Esophagus squamous epithelium (tissue), 4 donors: ENCODE data around the gene GATA6.

Experiments
- CTCF ChIP-seq, 6 experiments: fragments of 450-650 bp in 4 of 6; fragments of 200-600 bp in 2 of 6; sonication (generic) in 2 of 6; IDR thresholded peaks; one replicate each; pipeline ENCODE4 v1.5.1; 2016 to 2019; ENCODE audit warnings: antibody characterized with exemption in 6 of 6, mild to moderate bottlenecking in 4 of 6, moderate library complexity in 4 of 6
- POLR2A ChIP-seq, 4 donors: fragments of 450-650 bp; IDR thresholded peaks; one replicate each; pipeline ENCODE4 v1.6.1; 2017; ENCODE audit warnings: antibody characterized with exemption in 4 of 4, mild to moderate bottlenecking in 4 of 4, moderate library complexity in 3 of 4

GRCh38 chr18:22180722-22181121, 11.3 kb downstream of the GATA6 start:
- TF ChIP-seq CTCF (IDR thresholded peaks at IDR 0.05) = no peak
- TF ChIP-seq POLR2A (IDR thresholded peaks at IDR 0.05) = no peak
